HTERT RPE-1 (cell line): ENCODE data around the gene ZFPL1.

Experiments used
- in situ Hi-C: fragments of 300-500 bp; cut with MboI; formaldehyde crosslinking; loops from 4 replicates; pipeline ENCODE4 v1.14.3; 2020; ENCODE audit warnings: low sequenced_read_pairs

Gene ZFPL1

DNA sequence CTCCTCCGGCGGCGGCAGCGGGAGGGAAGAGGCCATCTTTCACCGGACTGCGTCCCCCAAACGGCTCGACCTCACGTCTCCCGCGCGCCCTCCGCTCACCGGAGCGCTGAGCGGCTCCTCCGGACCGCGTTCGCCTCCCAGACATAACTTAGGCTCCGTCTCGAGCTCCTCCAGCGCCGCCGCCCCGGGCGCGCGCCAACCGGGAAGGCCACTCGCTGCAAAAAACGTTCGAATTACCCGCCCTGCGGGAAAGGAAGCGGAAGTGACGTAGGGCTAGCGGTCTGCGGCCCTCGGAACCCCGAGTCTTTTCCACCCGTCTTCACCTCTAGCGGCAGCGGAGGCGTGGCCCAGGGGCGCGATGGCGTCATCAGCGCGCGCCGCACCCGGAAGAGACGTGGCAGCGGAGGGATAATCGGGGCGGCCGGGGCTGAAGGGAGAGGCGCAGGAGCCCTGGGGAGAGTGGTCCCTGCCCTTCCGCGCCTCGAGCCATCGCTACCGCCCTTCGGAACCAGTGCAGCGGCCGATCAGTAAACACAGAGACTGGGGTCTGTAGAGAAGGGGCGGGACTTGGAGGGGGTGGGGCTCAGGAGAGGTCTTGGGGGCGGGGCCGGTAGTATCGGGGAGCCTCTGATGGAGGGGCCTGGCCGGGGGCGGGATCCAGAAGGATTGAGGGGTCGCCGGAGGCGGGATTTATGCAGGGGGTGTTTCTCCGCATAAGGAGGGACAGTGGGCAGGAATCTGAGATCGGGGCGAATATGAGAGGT, at the start of gene ZFPL1, which contains the start of gene CDCA5:
Gene ZFPL1 (plus strand): TSS at position 389 of the 764 bp plus-strand sequence. CDS start 477 bp downstream, outside the sequence.
Gene CDCA5 (minus strand): TSS at position 207 of the 764 bp plus-strand sequence. CDS start 62 bp downstream, at position 145.
- in situ Hi-C loops = no loop called here

DNA sequence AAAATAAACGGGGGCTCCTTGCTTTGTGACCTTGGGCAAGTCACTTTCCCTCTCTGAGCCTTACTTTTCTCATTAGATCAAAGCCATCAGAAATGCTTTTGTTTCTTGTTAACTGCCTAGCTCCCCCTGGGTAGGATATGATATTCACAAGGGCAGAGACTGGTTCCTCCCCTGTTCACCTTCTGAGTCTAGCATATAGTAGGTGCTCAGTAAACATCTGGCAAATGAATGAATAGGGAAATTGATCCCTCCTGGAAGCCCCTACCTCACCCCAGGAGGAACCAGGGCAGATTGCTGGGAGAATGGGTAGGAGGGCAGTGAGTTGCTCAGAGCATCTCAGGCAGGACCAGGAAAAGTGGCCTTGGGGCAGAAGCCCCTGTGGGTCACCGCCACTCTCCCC, 49.6 kb upstream of the ZFPL1 start:
- in situ Hi-C loops = no loop called here

- in situ Hi-C loops = no loop called here
Observed at GRCh38 chr11:65035579-65035978, 48.4 kb upstream of the ZFPL1 start.

DNA sequence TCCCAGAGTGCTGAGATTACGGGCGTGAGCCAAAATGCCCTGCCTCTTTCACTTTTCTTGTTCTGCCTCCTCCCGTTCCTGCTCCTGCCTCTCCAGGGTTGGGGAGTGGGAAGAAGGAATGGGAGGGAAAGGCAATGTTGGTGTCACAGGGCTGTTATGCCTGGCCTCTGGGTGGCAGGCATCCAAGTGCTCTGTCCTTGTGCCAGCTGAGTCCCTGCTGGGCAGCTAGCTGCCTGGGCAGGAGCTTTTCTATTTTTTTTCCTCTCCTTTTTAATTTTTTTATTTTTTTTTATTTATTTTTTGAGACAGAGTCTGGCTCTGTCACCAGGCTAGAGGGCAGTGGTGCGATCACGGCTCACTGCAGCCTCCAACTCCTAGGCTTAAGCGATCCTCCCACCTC, 47.1 kb upstream of the ZFPL1 start:
- in situ Hi-C loops = no loop called here

DNA sequence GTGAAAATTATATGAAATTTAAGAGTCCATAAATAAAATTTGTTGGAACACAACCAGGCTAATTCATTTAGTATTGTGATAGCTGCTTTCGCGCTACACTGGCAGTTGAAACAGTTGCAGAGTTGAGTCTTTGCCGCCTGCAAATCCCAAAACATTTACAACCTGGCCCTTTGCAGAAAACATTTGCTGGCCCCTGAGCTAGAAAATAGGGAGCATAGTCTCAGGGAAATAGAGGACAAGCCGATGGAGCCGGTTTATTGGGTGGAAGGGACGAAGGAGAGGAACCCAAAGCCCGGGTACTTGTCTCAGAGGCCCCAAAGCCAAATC, 43.5 kb upstream of the ZFPL1 start:
- in situ Hi-C loops = no loop called here

DNA sequence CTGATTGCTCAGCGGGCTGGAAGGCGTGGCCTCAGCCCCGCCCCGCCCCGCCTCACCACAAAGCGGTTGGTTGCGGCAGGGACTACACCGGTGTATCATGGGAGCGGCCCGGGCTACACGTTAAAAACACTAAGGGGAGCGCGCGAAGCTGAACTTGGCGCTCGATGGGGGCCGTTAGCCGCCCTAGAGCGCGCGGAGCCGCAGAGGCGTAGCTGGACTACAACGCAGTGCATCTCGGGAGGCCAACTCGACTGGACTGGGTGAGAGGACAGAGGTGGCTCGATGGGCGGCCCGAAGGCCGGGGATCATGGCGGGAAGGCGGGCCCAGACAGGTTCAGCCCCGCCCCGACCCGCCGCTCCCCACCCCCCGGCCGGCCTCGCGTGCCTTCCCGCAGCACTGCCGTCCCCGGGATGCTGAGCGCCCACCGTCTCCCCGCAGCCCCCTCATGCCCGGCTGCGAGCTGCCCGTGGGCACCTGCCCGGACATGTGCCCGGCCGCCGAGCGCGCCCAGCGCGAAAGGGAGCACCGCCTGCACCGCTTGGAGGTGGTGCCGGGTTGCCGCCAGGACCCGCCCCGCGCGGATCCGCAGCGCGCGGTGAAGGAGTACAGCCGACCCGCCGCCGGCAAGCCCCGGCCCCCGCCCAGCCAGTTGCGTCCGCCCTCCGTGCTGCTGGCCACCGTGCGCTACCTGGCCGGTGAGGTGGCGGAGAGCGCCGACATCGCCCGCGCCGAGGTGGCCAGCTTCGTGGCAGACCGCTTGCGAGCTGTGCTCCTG, 43.0 kb upstream of the ZFPL1 start, which contains the start of gene SAC3D1:
Gene SAC3D1 (plus strand): TSS at position 364 of the 776 bp plus-strand sequence. CDS start 83 bp downstream, at position 447.
- in situ Hi-C loops = no loop called here

- in situ Hi-C loops = no loop called here
Observed at GRCh38 chr11:65042891-65043290, 41.1 kb upstream of the ZFPL1 start.

DNA sequence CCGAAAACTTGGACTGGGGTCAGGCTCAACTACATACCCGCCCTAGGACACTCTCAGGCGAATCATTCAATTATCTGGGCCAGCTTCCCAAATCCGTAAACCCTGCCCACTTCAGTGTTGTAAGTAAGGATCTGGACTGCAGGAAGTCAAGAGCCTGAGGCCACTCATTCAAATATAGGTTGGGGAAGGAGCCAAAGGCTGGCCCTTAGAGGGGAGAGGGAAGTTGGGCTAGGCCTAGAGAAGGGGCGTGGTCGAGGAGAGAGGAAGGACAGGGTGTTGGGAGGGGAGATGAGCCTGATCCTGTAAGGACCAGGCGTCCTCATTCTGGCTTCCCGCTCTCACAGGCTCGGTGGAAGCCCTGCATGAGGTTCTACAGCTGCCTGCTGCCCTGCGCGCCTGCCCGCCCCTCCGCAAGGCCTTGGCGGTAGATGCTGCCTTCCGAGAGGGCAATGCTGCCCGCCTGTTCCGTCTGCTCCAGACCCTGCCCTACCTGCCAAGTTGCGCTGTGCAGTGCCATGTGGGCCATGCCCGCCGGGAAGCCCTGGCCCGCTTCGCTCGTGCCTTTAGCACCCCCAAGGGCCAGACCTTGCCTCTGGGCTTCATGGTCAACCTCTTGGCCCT, 40.0 kb upstream of the ZFPL1 start:
- in situ Hi-C loops = no loop called here

GRCh38 chr11:65045061-65045460, 39.0 kb upstream of the ZFPL1 start:
- in situ Hi-C loops = no loop called here

DNA sequence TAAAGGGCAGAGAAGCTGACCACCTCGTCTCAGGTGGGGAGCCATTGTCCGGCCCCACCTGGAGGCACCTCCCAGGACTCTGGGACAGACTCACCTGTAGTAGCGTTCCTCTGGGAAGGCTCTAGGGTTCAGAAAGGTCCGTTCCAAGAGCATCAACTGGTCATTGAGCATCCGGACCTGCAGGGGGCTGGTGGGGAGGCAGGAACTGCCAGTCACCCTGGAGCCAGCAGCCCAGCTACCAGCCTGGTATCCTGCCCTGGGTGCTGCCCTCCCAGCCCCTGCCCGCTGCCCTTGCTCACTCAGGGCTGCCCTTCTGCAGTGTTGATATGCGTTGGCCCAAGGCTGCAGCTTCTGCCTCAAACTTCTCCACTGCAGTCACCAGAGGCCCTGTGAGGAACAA, 38.3 kb upstream of the ZFPL1 start:
- in situ Hi-C loops = no loop called here

GRCh38 chr11:65047581-65048422, 36.2 kb upstream of the ZFPL1 start:
- in situ Hi-C loops = no loop called here

DNA sequence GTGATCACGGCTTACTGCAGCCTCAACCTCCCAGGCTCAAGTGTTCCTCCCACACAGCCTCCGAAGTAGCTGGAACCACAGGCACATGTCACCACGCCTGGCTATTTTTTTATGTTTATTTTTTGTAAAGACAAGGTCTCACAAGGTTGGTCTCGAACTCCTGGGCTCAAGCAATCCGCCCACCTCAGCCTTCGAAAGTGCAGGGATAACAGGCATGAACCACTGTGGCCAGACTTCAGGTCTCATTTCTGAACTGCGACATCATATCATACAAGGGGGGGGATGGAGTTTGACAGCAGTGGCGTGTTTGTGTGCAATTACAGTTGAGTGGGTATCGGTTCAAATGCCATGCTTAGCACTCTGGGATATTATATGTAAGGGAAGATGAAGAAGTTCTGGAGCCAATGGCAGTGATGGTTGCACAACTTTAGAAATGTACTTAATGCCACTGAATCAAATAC, 32.6 kb upstream of the ZFPL1 start:
- in situ Hi-C loops = no loop called here

- in situ Hi-C loops = no loop called here
Observed at GRCh38 chr11:65053827-65054508, 30.1 kb upstream of the ZFPL1 start.

GRCh38 chr11:65055538-65055937, 28.5 kb upstream of the ZFPL1 start:
- in situ Hi-C loops = no loop called here

DNA sequence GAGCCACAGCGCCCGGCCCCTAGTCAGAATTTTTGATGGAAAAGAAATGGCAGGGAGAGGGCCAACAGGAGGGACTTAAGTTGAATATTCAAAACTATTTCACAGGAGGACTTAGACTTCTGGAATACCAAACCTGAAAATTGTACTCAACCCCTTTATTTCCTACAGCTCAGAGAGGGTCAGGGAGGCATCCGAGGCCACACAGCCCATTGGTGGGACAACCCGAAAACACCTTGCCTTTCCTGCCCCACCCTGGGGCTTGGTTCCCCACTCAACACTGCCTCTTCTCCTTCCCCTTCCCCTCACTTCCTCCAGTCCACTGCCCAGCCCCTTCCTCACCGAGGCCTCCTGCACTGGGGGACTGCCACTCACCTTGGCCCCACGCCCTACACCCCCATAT, 27.0 kb upstream of the ZFPL1 start:
- in situ Hi-C loops = no loop called here

- in situ Hi-C loops = no loop called here
Observed at GRCh38 chr11:65057526-65057925, 26.5 kb upstream of the ZFPL1 start.

DNA sequence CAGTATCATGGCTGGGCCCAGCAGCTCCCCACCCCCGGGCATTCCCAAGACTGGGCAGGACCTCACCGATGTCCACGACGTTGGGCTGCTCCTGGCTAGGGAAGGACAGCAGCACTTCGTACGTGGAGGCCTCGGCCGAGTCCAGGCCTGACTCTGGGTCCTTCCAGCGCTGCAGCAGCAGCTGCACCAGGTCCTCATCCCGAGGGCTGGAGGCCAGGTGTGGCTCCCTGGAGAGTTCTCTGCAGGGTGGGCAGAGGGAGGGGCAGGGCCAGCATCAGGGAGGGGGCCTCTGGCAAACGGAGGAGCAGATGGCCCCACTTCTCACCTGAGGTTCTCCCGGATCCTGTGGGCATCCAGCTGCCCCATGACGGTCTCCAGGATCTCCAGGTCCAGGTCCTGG, 26.0 kb upstream of the ZFPL1 start:
- in situ Hi-C loops = no loop called here

GRCh38 chr11:65058419-65059054, 25.5 kb upstream of the ZFPL1 start, which contains the start of gene NAALADL1:
Gene NAALADL1, minus strand, starts transcription at chr11:65058553. Its CDS starts 32 bp downstream, at chr11:65058521.
- in situ Hi-C loops = no loop called here

- in situ Hi-C loops = no loop called here
Observed at GRCh38 chr11:65059523-65059922, 24.5 kb upstream of the ZFPL1 start.
